Erythroblast (primary cell): ENCODE data around the gene GAREM1.

Source experiments
- GATA1 ChIP-seq: IDR thresholded peaks from 2 replicates; pipeline ENCODE4 v1.6.1; 2011; ENCODE audit warnings: low read depth, mild to moderate bottlenecking, control low read depth, low read length, moderate library complexity
- POLR2A ChIP-seq: IDR thresholded peaks from 2 replicates; pipeline ENCODE4 v1.6.1; 2011; ENCODE audit warnings: mild to moderate bottlenecking, low read length

GRCh38 chr18:32244881-32245280 lies 225.8 kb downstream of the GAREM1 start:
- TF ChIP-seq POLR2A, result no peak
- no peak for TF ChIP-seq GATA1
